ENCODE measurements around the gene ATP7A. TPM values are rescaled to one million over a fixed set of nuclear protein-coding genes. Genes with fewer than 3 reads are reported as not detected.

Gene ATP7A
- total RNA-seq: 20.8 and 27.9 TPM in 2 replicates

GRCh38 chrX:77910108-77910840 is at the start of gene ATP7A:
Gene ATP7A (plus strand): TSS chrX:77910693. CDS start chrX:77971642, 60,949 bp downstream.

GRCh38 chrX:77894921-77895886 is 15.3 kb upstream of the ATP7A start, which contains the start of gene MAGT1:
Gene MAGT1 (minus strand): TSS chrX:77895435. CDS start chrX:77895410, 25 bp downstream.

GRCh38 chrX:77899081-77899828 is 11.2 kb upstream of the ATP7A start, which contains the start of gene COX7B:
Gene COX7B (plus strand): TSS chrX:77899468. CDS start chrX:77899554, 86 bp downstream.

GRCh38 chrX:77969538-77969937 is 59.0 kb downstream of the ATP7A start, which contains the start of gene PGAM4:
Gene PGAM4 (minus strand): TSS chrX:77969638. CDS start chrX:77969638, 0 bp downstream.

Other genes starting within 250 kb of the ATP7A start
- 77.3 and 99.8 TPM in 2 replicates for gene ATRX, start 124.5 kb upstream of the ATP7A start, total RNA-seq
- 156 and 306 TPM in 2 replicates for gene MAGT1, start 15.3 kb upstream of the ATP7A start, total RNA-seq
- 529 and 596 TPM in 2 replicates for gene COX7B, start 11.2 kb upstream of the ATP7A start, total RNA-seq
- gene PGAM4, start 58.9 kb downstream of the ATP7A start, total RNA-seq: not detected in 2 replicates
- 120 and 203 TPM in 2 replicates for gene PGK1, start 193.6 kb downstream of the ATP7A start, total RNA-seq
- 20.2 and 23.0 TPM in 2 replicates for gene TAF9B, start 229.0 kb downstream of the ATP7A start, total RNA-seq